IPS-18c (cell line): ENCODE measurements around the gene SPATC1L.
"Not testable (repeated sequence)": the region's sequence is repeated elsewhere in the genome, so short reads cannot be mapped to it uniquely, and the experiment has no call there.

Experiments used
- H3K4me3 ChIP-seq: 2 replicates; pipeline ENCODE4 v1.7.0; 2013; ENCODE audit warnings: low read depth, mild to moderate bottlenecking, low read length, moderate library complexity; ENCODE audit not compliant: insufficient read depth
- H3K9me3 ChIP-seq: one replicate; pipeline ENCODE4 v1.6.1; 2013; ENCODE audit warnings: mild to moderate bottlenecking, low read length, moderate library complexity; ENCODE audit not compliant: control insufficient read depth, insufficient read depth

The SPATC1L gene

DNA sequence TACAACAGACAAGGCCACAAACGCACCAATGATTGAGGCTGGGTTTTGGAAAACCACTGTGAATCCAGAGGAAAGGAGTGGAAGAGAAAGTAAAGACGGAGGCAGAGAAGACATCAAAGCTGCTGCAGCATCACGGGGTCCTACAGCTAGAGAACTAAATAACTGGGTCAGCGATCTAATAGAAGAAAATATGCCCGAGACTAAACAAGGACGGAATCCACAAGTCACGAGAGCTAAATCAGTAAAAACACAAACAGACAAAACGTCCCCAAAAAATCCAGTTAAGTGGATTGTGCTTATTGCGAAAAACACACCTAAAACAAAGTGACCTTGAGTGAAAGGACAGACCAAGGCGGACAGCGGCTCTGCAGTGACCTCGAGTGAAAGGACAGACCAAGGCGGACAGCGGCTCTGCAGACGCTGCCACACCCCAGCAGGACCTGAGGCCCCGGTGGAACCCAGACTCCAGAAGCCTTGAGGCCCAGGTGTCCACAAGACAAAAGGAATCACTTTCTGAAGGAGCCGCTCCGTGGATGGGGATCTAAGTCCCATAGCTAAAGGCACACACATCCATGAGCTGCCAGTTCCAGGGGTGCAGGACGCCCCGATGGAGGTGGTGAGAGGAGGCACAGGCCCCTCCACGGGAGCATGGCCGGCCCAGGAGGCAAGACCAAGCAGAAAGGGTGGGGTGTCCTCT lies 34.9 kb downstream of the SPATC1L start:
- no peaks in the 10 kb centered on the region for H3K9me3 ChIP-seq
- H3K4me3 ChIP-seq = no peak overlapping the region

DNA sequence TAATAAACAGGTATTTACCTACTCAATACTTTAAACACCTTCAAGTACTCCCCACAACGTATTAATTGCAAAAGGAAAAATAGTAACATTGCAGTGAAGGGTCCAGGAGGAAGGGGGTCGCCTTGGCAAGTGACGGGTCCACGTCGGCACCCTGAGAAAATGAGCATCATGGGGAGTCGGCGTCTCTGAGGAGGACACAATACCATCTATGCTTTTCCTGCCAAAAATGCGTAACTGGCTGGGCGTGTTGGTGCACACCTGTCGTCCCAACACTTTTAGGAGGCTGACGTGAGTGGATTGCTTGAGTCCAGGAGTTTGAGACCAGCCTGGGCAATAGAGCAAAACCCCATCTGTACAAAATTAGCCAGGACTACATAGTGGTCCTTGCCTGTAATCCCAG lies 36.2 kb downstream of the SPATC1L start:
- H3K9me3 ChIP-seq = no peaks in the 10 kb centered on the region

DNA sequence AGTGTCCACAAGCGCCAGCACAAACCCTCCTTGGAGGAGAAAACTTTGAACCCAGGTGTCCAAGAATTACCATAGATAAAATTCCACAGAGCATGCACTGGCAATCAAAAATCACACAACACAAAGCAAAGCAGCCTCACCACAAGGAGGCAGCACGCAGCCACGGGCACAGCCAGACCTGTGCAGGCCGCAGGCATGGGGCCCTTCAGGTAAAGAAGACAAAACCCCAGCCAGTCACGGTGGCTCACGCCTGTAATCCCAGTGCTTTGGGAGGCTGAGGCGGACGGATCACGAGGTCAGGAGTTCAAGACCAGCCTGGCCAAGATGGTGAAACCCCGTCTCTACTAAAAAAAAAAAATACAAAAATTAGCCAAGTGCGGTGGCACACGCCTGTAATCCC lies 36.8 kb downstream of the SPATC1L start:
- H3K4me3 ChIP-seq = not testable (repeated sequence)

More for the DNA sequence above, 36.2 kb downstream of the SPATC1L start:
- H3K4me3 ChIP-seq = no peak overlapping the region

DNA sequence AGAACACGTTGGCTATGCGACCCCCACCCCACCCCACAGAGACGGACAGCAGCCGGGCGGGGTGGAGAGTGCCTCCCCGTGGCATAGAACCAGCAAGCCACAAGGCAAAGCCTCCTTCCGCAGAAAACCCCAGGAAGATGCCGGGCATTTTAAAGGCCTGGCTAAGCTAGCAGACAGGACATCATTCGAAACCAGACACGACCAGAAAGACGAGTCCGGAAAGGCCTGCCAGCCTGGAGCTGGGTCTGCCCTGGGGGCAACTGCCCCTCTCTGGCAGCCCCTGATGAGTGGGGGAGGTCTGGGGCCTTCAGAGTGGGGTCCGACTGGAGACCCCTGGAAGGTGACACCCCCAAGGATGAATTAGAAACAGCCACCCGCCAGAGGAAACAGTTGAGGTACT lies 37.4 kb downstream of the SPATC1L start:
- no peaks in the 10 kb centered on the region for H3K9me3 ChIP-seq
- no peak overlapping the region for H3K4me3 ChIP-seq

More for the DNA sequence above, 36.8 kb downstream of the SPATC1L start:
- not testable (repeated sequence) for H3K9me3 ChIP-seq

DNA sequence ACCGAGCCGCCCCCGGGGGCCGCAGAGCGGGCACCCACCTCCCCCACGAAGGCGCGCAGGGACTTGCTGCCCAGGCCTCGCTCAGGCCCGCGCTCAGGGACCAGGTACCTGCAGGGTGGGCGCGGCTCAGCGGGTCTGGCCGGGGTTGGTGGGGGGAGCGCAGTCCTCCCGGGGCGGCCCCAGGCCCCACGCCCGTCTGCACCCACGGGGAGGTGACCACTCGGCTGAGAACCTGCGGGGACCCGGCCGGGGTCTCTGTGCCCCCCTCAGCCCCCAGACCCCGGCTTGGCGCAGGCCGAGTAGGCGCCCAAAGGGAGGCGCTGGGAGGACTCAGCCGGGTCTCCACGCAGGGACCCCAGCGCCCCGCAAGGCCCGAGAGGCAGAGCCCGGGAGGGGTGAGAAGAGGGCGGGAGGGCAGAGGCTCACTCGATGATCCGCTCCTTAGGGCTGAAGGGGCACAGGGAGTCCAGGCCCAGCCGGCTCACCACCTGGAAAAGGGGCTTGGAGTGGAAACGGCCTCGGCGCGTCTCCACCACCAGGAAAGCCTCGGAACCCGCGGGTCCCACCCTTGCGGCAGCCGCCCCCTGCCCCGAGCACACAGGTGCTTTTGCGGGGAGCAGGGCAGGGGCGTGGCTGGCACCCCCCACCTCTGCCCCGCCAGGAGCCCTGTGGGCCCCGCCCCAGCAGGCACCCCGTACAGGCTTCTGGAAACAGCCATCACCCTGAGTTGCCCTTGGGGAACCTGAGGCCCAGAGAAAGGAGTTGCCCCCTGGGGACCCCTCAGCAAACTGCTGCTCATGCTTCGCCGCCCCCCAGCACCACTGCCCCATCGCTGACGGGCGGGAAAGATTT lies 38.2 kb downstream of the SPATC1L start:
- H3K4me3 ChIP-seq = no peak overlapping the region
- no peaks in the 10 kb centered on the region for H3K9me3 ChIP-seq

DNA sequence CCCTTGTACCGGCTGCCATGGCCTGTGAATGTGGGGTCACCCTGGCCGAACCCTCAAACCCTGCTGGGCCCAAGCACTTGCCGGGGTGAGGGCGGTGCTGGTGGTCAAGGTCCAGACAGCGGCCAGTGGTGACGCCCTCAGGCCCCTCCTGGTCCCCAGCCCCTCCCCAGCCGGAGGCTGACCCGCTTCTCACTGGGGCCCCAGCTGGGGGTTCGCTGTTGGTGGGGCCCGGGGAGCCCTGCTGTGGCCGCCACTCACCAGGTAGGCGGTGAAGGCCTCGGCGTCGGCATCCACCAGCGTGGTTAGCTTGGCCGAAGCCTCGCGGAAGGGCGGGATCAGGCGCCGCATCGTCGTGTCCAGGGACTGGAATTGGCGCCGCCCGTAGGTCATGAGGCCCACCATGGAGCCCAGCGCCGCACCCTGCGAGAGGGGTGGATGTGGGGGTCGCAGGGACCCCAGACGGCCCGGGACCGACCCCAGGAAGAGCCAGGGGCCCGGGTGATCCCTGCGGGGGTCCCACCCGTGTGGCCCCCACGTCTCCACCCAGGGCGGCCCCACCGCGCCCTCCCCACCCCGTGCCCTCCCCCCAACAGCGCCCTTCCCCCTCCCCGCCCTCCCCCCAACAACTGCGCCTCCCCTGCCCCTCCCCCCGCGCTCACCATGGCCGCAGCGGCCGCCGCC lies 39.0 kb downstream of the SPATC1L start:
- H3K4me3 ChIP-seq = no peak overlapping the region
- no peaks in the 10 kb centered on the region for H3K9me3 ChIP-seq

DNA sequence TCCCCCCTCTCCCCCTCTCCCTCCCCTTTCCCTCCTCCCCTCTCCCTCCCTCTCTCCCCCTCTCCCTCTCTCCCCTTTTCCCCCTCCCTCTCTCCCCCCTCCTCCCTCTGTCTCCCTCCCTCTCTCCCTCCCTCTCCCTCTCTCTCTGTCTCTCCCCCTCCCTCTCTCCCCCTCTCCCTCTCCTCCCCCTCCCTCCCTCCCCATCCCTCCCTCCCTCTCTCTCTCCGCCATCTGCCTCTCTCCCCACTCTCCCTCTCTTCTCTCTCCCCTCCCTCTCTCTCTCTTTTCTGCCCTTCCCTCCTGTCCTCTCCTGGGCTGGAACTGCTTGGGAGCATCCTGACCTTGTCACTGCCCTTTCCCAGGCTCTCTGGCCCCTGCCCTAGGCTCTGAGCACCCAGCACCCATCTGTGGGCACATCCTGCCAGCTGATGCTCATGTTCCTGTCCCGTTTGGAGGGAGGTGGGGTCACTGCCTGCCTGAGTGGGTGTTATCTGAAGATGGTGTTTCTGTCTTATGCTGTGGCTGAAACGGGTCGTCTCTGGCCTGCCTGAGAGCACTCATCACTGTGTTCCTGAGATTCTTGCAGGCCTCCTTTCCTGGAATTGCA lies 39.7 kb downstream of the SPATC1L start:
- H3K9me3 ChIP-seq = no peaks in the 10 kb centered on the region
- H3K4me3 ChIP-seq = no peak overlapping the region

DNA sequence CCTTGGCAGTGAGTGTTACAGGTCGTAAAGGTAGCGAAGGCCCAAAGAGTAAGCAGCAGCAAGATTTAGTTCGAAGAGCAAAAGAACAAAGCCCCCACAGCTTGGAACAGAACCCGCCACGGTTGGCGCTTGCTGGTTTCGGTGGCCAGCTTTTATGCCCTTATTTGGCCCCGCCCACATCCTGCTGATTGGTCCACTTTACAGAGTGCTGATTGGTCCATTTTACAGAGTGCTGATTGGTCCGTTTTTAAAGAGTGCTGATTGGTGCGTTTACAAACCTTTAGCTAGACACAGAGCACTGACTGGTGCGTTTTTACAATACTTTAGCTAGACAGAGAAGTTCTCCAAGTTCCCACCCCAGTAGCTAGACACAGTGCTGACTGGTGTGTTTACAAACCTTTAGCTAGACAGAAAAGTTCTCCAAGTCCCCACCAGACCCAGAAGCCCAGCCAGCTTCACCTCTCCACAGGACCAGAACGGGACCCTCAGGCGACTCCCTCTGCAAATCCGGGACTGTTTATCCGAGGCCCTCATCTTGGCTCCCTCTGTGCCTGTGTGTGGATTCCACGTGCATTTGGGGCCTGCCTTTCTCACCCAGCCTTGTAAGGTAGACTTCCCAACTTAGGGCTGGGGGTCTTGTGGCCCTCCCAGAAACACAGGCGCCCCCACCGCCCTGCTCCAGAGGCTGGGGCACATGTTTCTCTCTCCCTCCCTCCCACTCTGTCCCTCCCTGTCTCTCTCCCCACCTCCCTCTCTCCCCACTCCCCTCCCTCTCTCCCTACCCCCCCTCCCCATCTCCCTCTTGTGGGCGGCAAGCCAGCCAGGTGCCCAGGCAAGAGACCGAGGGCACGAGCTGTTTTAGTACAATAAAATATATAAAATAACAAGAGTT lies 41.4 kb downstream of the SPATC1L start:
- Histone ChIP-seq H3K4me3 (no peak overlapping the region), H3K9me3 (no peaks in the 10 kb centered on the region)

DNA sequence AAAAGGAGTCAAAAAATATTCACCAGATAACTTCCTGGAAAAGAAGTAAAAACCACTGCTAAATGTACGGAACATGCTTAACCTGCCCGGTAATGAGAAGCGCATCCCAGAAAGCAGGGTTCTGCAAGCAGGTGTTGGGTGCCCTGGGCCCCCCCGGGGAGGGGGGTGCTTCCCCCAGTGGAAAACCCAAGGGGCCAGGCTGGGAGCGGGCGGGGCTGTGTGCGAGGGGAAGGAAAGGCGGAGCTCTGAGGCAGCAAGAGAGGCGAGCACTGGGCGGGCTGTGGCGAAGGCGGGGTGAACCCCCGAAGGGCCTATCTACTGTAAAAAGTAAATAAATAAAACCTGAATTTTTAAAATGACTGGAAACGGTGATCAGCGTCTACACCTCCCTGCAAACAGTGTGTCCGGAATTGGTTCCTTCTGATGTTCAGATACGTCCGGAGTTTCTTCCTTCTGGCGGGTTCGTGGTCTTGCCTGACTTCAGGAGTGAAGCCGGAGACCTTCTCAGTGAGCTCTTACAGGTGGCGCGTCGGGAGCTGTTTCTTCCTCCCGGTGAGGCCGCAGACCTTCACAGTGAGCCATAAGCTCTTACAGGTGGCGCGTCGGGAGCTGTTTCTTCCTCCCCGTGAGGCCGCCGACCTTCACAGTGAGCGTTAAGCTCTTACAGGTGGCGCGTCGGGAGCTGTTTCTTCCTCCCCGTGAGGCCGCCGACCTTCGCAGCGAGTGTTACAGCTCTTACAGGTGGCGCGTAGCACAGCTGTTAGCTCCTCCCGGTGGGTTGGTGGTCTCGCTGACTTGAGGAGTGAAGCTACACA lies 42.3 kb downstream of the SPATC1L start:
- H3K4me3 ChIP-seq = no peak overlapping the region
- no peaks in the 10 kb centered on the region for H3K9me3 ChIP-seq

DNA sequence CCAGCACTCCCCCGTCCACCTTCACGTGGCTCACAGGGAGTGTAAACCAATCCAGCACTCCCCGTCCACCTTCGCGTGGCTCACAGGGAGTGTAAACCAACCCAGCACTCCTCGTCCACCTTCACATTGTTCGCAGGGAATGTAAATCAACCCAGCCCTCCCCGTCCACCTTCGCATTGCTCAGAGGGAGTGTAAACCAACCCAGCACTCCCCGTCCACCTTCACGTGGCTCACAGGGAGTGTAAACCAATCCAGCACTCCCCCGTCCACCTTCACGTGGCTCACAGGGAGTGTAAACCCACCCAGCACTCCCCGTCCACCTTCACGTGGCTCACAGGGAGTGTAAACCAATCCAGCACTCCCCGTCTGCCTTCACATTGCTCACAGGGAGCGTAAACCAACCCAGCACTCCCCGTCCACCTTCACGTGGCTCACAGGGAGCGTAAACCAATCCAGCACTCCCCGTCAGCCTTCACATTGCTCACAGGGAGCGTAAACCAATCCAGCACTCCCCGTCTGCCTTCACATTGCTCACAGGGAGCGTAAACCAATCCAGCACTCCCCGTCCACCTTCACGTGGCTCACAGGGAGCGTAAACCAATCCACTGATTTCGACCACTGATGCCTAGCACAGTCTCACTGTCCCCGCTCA lies 43.8 kb downstream of the SPATC1L start:
- not testable (repeated sequence) for H3K4me3 ChIP-seq, H3K9me3 ChIP-seq

DNA sequence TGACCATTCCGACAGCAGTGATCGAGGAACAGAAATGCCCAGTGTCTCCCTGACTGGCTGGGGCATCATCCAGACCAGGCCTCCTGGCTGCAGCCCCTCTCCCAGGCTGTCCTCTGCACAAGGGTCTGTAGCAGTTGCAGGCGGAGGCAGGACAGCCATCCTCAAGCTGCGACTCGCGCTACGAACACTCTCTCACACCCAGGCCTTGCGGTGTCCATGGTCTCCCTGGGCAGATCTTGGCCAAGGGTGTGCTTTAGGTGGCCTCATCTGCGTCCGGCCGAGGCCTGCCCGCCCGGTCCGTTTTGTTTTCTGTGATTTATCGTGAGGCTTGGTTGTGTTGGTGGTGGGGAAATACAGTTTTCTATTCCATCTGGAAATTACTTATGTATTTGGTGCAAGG lies 44.6 kb downstream of the SPATC1L start:
- no peak overlapping the region for H3K4me3 ChIP-seq

DNA sequence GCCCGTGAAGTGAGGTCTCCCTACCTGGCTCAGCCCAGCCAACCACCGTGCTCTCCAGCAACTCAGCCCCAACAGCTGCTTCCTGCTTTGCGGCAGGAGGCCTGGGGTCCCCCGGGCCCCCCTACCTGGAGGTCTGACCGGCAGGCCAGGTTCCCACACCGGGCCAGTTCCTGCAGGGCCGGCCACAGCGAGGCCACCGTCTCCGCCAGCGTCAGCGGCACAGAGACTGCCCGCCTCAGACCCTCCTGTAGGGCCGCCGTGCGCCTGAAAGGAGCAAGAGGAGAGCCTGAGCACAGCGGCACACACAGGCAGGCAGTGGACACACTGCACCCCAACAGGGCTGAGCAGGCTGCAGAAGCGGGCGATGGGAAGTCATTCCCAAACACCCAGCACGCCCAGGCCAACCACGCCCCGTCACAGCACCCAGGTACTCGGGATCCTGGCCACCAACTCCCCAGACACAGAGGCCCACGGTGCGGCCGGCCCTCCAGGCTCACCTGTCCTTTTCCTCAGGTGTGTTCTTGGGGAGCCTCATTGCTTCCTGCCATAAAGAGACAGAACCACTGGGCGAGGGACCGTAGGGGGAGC lies 45.8 kb downstream of the SPATC1L start:
- Histone ChIP-seq H3K9me3 (no peaks in the 10 kb centered on the region), H3K4me3 (no peak overlapping the region)

More for the DNA sequence above, 44.6 kb downstream of the SPATC1L start:
- no peaks in the 10 kb centered on the region for H3K9me3 ChIP-seq

DNA sequence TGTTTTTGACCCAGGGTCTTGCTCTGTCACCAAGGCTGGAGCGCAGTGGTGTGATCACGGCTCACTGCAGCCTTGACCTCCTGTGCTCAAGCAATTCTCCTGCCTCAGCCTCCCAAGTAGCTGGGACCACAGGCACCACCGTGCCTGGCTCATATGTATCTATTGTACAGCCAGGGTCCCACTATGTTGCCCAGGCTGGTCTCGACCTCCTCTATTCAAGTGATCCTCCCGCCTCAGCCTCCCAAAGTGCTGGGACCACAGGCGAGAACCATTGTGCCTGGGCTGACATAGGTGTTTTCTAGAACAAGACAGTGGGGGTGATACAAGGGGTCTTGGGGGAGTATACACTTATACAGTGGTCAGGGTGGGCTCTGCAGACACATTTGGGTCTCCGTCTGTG lies 46.4 kb downstream of the SPATC1L start:
- H3K4me3 ChIP-seq = no peak overlapping the region
- no peaks in the 10 kb centered on the region for H3K9me3 ChIP-seq

DNA sequence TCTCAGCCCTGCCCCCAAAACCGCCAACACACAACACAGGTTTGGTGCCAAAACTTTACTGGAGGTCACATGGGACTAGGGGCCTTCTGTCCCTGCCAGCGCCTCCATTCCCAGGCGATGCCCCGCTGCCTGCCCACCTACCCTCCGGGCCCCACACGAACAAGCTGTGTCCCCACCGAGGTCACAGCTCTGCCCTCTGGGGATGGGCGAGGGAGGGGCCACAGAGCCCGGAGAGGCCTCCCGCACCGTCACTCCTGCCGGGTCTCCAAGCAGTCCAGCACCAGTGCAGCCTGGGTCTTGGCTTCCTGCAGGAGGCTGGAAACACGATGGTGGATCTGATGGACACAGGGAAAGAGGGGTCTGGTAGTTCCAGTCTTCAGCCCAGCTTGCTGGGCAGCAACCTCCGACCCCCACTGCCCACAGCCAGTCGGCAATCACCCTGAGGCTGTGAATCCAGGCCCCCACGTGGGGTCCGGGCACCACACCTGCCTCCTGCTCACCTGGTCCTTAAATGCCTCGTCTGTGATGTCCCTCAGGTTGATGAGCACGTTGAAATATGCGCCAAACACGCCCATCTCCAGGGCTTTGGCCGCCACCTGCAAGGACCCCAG lies 47.4 kb downstream of the SPATC1L start:
- no peak overlapping the region for H3K4me3 ChIP-seq
- no peaks in the 10 kb centered on the region for H3K9me3 ChIP-seq
